Lower leg skin (tissue), 4 donors: ENCODE measurements around the gene CFAP69. TPM values are rescaled to one million over a fixed set of nuclear protein-coding genes. Genes with fewer than 3 reads are reported as not detected.
A peak's percentile ranks its signal among the peaks of the same experiment; 100 is the strongest.

Experiments used
- DNase-seq, 2 donors: peaks; one replicate each; pipeline ENCODE4 v3.0.0-alpha.2; 2019; ENCODE audit warnings: low spot score in 2 of 2
- H3K4me3 ChIP-seq: fragments of 200-600 bp; sonication (generic); 2 replicates; pipeline ENCODE4 v1.5.1; 2017; ENCODE audit warnings: mild to moderate bottlenecking, low read depth; ENCODE audit not compliant: poor library complexity, severe bottlenecking
- POLR2A ChIP-seq, 2 donors: fragments of 450-650 bp; IDR thresholded peaks; one replicate each; pipeline ENCODE4 v1.6.1; 2016 to 2017; ENCODE audit warnings: antibody characterized with exemption in 2 of 2, mild to moderate bottlenecking in 1 of 2, moderate library complexity in 1 of 2
- WGBS, 2 donors: methylation state at CpG; one replicate each; pipeline ENCODE4 v1.1.5; 2018; 5-methylcytosine and 5-hydroxymethylcytosine counted together
- intact Hi-C: fragments of 100-400 bp; cut with DNase I; formaldehyde crosslinking; loops from one replicate; pipeline ENCODE4 v1.15.0; 2023; ENCODE audit warnings: low total_unique reads
- total RNA-seq, 4 donors: library from RNA; depleted of rRNA; stranded (reverse); fragments of >200 nt; gene quantifications; one replicate each; pipeline ENCODE4 v1.1.0, GENCODE V29; 2016
- TF ChIP-seq, protein P1 (sequence below), 3 donors: fragments of 450-650 bp; IDR thresholded peaks; one replicate each; pipeline ENCODE4 v1.5.1; 2016; ENCODE audit warnings: antibody characterized with exemption in 3 of 3, mild to moderate bottlenecking in 3 of 3, moderate library complexity in 2 of 3

CFAP69 gene, protein sequence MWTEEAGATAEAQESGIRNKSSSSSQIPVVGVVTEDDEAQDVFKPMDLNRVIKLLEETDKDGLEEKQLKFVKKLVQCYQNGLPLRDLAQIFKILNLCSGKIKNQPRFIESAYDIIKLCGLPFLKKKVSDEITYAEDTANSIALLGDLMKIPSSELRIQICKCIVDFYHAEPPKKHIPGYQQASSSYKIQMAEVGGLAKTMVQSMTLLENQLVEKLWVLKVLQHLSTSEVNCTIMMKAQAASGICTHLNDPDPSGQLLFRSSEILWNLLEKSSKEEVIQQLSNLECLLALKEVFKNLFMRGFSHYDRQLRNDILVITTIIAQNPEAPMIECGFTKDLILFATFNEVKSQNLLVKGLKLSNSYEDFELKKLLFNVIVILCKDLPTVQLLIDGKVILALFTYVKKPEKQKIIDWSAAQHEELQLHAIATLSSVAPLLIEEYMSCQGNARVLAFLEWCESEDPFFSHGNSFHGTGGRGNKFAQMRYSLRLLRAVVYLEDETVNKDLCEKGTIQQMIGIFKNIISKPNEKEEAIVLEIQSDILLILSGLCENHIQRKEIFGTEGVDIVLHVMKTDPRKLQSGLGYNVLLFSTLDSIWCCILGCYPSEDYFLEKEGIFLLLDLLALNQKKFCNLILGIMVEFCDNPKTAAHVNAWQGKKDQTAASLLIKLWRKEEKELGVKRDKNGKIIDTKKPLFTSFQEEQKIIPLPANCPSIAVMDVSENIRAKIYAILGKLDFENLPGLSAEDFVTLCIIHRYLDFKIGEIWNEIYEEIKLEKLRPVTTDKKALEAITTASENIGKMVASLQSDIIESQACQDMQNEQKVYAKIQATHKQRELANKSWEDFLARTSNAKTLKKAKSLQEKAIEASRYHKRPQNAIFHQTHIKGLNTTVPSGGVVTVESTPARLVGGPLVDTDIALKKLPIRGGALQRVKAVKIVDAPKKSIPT
- total RNA-seq, result 1 to 10 TPM; 1.3 to 3.7 (median 3.4) TPM

DNA sequence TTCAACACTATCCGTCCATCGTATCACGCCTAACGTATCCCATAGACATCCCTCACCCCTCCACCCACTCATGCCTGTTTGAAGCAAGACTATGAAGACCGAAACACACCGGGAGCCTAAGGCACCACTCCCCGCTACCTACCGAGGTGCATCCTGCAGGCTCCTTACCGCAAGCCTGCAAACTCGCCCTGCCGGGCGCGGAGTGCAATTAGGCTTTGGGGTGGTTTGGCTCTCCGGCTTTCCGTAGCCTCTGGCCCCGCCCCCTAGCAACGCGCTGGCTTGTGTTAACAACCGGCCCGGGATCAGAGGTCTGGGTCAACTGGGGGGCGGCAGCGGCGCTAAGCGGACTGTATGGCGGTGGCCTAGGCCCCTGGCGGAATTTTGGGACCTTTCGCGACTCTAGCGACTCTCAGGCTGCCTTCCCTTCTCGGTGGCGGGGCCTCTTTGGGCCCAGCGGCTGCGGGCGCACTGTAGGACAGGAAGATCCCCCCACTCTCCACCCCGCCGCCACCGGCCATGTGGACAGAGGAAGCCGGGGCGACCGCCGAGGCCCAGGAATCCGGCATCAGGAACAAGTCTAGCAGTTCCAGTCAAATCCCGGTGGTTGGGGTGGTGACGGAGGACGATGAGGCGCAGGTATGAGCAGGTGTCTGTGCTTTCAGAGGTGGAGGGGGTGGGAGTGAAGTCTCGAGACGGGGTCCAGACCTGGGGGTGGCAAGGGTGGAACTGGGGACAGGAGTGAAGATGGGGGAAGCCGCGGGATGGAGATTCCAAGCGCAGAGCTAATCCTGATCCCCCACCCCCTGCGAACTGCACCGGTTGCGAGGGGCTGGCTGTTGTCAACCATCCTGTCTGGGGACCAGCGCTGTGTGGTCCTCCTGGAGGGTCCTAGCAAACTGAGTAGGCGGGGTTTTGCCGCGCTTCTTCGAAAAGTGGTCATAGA lies at the start of gene CFAP69:
CFAP69 (plus strand) TSS at position 266 of the 943 bp plus-strand sequence; CDS start at position 517, 251 bp downstream.
- peak within 1 kb of the TSS; percentile 82 for H3K4me3 ChIP-seq
- TF ChIP-seq, protein P1, sequence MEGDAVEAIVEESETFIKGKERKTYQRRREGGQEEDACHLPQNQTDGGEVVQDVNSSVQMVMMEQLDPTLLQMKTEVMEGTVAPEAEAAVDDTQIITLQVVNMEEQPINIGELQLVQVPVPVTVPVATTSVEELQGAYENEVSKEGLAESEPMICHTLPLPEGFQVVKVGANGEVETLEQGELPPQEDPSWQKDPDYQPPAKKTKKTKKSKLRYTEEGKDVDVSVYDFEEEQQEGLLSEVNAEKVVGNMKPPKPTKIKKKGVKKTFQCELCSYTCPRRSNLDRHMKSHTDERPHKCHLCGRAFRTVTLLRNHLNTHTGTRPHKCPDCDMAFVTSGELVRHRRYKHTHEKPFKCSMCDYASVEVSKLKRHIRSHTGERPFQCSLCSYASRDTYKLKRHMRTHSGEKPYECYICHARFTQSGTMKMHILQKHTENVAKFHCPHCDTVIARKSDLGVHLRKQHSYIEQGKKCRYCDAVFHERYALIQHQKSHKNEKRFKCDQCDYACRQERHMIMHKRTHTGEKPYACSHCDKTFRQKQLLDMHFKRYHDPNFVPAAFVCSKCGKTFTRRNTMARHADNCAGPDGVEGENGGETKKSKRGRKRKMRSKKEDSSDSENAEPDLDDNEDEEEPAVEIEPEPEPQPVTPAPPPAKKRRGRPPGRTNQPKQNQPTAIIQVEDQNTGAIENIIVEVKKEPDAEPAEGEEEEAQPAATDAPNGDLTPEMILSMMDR (IDR thresholded peaks at IDR 0.05), result no peak
- no peak for TF ChIP-seq POLR2A (IDR thresholded peaks at IDR 0.05)
- intact Hi-C loops, result no loop called here
- 1% methylated on average over 40 to 43 of the region's 59 CpGs for WGBS, 2 donors
- peak; percentile 89 to 98 for DNase-seq

DNA sequence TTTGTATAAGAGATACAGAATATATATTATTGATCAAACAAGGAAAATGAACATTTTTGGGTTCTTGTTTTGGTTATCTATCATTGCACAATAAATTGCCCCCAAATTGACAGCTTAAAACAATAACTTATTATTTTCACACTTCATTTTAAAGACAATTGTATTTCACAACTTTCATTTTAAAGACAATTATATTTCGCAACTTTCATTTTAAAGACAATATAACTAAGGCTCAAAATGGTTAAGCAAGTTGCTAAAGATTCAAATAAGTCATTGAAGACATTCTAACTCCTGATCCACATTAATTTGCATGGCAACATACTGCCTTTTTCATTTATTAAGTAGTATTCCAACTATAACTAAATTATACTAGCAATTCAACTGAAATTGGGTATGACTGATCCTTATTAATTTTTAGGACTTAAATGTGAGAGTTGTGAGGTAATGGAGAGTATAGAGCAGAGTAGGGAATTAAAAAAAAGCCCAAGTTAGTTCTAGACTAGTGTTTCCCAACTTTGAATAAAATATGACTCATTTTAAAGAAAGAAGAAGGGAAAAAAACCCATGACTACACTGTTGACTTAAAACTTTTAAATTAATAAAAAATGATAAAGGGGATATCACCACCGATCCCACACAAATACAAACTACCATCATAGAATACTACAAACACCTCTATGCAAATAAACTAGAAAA lies 43.3 kb upstream of the CFAP69 start:
- H3K4me3 ChIP-seq, result no peak overlapping the region
- intact Hi-C loops, result no loop called here
- 90 to 94% methylated on average over 2 of the region's 2 CpGs for WGBS, 2 donors
- TF ChIP-seq, protein P1 (IDR thresholded peaks at IDR 0.05), result no peak
- no peak for TF ChIP-seq POLR2A (IDR thresholded peaks at IDR 0.05)
- no peak for DNase-seq

DNA sequence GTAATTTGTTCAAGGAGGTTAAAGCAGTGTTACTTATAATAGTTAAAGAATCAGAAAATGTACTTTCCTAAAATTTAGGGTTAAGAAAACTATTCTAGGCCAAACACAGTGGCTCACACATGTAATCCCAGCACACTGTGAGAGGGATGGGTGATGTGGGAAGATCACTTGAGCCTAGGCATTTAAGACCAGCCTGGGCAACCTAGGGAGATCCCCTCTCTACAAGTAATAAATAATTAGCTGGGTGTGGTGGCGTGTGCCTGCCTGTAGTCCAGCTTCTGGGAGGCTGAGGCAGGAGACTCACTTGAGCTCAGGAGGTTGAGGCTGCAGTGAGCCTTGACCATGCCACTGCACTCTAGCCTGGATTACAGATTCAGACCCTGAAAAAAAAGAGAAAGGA lies 37.0 kb upstream of the CFAP69 start:
- 77 to 90% methylated on average over 1 of the region's 1 CpG for WGBS, 2 donors

DNA sequence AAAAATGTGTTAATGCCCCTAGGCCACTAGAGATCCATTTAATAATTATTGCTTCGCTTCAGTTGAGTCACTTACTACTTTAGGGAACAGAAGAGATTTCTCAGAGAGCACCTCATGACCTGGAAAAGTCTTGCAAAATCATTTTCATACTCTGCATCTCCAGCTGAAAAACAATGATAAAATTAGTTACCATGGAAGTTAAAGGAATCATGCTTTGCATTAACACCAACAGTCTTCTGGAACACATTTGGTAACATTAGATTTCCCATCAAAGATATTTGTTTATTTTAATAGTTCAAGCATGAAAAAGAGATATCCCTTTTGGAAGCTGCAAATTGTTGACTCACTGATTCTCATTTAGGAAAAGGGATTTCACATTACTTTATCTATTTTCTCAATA lies 35.2 kb upstream of the CFAP69 start:
- intact Hi-C loops, result no loop called here
- WGBS, 2 donors, result 34 to 39% methylated on average over 1 of the region's 1 CpG
- DNase-seq, result no peak

More for the DNA sequence above, 37.0 kb upstream of the CFAP69 start:
- intact Hi-C loops, result no loop called here
- TF ChIP-seq, protein P1 (IDR thresholded peaks at IDR 0.05), result no peak
- H3K4me3 ChIP-seq, result no peak overlapping the region
- DNase-seq, result no peak

More for the DNA sequence above, 35.2 kb upstream of the CFAP69 start:
- TF ChIP-seq, protein P1 (IDR thresholded peaks at IDR 0.05), result no peak
- no peak for TF ChIP-seq POLR2A (IDR thresholded peaks at IDR 0.05)
- H3K4me3 ChIP-seq, result no peak overlapping the region
